Middle frontal gyrus (tissue), 1 donor: Measurements from ENCODE around the gene ITPR2.
"Not testable (repeated sequence)": the region's sequence is repeated elsewhere in the genome, so short reads cannot be mapped to it uniquely, and the experiment has no call there.

Experiments
- DNase-seq: peaks from one replicate; pipeline ENCODE4 v3.0.0-alpha.2; 2015; ENCODE audit warnings: low spot score; ENCODE audit errors: extremely low spot score

Gene ITPR2

GRCh38 chr12:26851031-26851809 is 18.2 kb upstream of the ITPR2 start:
- DNase-seq, result no peak

- DNase-seq, result no peak
These were observed 15.3 kb upstream of the ITPR2 start for GRCh38 chr12:26848156-26848825.

DNA sequence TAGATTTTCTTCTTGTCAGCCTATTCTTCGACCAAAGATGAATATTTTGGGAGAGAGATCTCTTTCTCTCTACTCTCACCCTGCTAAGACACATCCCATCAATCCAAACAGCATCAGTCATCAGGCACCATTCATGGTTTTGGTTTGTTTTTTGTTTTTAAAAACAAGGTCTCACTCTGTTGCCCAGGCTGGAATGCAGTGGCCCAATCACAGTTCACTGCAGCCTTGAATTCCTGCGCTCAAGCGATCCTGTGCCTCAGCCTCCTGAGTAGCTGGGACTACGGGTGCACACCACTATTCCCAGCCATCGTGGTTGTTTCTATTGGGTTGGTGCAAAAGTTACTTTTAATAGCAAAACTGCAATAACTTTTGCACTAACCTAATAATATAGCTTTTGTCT is 14.4 kb upstream of the ITPR2 start:
- DNase-seq, result no peak

DNA sequence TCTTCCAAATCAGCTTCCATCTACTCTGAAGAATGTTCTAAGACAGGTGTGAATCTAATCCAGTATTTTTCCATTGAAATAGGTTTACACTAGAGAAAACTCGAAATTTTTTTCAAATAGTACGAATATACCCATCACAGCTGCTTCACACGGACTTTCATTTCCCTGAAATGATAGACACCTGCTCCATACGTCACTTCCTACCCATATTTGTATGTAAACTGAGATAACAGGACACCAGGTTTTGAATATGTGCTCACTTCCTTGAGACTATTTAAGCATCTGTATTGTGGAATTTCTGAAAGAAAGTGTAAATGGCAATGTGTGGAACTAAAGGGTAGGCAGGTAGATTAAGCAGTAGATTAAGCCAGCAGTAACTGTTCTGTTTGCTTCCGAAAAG is 13.4 kb upstream of the ITPR2 start:
- DNase-seq, result no peak

DNA sequence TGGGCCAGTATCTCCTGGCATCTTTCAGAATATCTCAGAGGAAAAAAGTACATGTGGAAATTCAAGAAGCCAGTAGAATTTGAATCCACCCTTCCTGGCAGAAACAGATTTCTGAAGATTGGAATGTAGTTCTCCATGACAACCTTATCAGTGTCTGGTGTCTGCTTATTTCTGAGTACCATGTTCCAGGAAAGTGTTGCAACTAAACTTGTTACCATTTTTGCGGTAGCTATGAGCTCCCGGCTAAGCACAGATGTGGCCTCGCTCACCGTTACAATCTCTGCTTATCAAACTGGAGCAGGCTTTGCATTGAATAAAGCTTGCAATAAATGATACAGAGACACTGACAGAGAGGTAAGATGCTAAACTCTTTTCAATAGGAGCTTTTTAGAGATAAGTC is 13.0 kb upstream of the ITPR2 start:
- no peak for DNase-seq

DNA sequence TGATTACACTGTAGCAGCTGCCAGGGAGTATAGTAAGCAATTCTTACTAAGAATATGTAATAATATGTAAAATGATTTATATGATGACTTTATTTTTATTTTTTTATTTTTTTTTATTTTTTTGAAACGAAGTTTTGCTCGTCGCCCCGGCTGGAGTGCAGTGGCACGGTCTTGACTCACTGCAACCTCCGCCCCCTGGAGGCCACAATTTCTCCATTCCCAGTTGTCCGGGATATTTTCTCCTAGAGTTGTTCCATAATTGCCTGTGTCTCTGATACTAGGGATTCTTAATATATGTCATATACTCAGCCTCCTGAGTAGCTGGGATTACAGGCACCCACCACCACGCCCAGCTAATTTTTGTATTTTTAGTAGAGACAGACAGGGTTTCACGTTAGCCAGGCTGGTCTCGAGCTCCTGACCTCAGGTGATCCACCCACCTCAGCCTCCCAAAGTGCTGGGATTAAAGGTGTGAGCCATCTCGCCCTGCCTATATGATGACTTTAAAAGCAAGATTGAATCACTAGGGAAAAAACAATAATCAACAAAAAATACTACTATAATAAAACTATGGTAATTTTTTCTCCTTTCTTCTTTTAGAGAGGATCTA is 12.2 kb upstream of the ITPR2 start:
- DNase-seq, result no peak

DNA sequence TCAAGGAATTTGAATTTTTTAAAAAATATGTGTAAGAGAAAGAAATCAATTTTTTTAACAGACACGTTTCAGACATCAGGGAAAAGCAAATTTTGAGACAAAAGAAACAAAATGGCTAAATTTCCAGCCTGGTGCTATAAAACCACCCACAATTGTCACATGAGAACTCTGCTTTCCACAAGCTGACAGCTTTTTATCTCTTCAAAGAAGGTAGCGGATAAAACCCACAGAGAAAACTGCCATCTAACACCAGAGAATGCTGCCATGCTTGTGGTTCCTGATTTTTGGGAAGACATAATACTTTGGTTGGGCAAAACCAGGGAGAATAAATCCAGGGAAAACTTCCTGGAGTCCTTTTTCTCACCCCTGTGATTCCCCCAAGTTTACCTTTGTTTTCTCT is 10.3 kb upstream of the ITPR2 start:
- DNase-seq, result no peak

GRCh38 chr12:26841085-26841484 is 8.1 kb upstream of the ITPR2 start:
- no peak for DNase-seq

DNA sequence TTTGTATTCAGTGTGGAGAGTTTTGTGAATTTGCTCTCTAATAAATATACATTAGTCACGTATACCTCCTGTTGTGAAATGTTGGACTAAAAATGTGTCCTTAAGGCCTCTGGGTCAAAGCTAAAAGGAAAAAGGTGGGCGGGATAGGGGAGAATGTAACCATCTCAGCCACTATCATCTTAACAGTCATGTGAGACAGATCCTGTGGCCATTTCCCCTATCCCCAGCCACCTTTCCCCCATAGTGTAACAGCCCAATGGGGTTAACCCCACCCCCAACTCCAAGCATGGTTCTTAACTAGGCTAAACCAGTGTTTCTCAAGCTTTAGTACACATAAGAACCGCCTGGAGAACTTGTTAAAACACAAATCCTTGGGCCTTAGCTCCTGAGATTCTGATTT is 6.5 kb upstream of the ITPR2 start:
- DNase-seq, result no peak

- DNase-seq, result no peak
These were observed 6.0 kb upstream of the ITPR2 start for GRCh38 chr12:26838888-26839416.

- no peak for DNase-seq
These were observed 3.2 kb upstream of the ITPR2 start for GRCh38 chr12:26836201-26836600.

- DNase-seq, result not testable (repeated sequence)
These were observed 1.6 kb upstream of the ITPR2 start for GRCh38 chr12:26834503-26835060.

DNA sequence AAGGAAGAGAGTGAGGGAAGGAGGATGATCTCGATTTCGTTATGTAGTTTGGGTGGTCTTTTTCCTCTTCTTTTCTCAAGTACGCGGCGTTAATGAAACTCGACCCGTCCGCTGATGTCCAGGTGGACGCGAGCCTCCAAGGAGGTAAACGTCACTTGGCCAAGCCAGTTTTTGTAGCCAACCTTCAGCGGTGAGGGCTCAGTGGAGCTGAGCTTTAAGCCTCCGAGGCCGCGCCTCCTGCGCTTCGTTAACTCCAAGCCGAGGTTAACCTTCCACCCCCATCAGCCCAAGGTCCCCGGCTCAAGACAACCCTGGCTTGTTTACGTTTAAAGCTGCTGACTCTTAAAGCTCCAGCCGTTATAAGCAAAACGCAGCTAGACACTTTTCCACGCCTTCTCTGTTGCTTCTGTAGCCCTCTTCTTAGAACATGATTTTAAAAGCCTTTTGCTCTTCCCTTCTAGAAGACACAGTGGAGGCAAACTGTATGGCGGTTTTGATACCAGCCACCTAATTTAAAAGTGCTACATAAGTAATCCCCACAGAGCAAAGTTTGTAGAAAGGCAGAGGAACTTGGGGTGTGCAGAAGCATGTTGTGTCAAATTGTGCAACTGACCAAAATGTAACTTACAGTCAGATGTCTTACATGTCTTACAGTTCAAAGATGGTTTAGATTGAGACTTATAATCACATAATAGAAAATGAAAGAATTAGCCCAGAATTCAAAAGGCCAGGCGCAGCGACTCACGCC is 923 bp upstream of the ITPR2 start:
- no peak for DNase-seq

DNA sequence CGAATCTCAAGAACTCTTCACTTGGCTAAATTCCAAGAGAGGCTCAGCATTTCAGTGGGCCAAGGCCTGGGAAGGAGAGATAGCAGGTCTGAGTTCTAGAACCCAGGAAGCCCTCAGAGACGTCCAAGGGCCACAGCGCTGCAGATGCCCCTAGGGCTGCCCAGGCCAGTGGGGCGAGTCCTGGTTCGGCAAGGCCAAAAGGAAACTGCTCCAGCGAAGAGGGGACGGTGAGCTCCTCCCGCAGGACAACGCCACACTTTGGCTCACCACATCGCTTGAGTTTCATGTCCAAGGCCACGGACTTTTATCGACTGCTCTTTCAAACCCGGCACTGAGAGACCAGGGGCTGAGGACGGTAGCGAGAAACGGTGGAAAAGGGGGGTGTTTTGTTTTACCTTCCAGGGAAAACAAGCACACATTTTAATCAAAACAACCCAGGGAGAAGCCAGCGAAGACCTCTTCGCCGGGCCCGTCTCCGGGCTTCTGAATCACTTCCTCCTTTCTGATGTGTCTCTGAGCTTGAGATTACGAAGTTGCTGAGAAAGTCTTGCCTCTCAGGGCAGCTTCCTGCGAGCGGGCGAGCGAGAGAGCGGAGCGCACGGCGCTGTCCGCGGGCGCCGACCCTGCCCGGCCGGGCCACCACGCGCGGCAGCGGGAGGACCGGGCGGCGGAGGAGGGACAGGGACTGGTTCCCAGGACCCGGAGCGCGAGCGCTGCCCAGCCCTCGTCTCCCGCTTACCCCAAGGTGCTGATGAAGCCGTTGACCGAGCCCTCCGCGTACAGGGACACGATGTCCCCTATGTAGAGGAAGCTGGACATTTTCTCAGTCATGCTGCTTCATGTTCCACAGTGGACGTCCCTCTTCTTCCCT is 808 bp downstream of the ITPR2 start:
- no peak for DNase-seq

GRCh38 chr12:26830783-26831551 is 2.0 kb downstream of the ITPR2 start:
- no peak for DNase-seq

- DNase-seq, result no peak
These were observed 2.6 kb downstream of the ITPR2 start for GRCh38 chr12:26830363-26830762.

- DNase-seq, result no peak
These were observed 4.5 kb downstream of the ITPR2 start for GRCh38 chr12:26828280-26829073.

DNA sequence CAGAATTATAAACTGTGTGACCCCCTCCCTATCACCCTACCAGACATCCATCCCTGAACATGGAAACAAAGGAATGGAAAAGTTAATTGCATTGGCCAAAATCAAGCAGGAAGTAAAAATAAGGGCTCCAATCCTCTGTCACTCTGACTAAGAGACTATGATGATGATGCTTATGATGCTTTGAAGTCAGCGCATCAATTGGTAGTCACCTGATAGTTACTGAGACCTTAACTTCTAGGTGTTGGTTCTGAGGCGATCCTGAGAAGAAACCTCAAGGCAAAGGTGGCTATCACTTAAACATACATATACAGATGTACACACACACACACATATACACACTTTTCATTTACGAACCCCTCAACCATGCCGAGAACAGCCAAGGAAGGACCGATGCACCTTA is 6.6 kb downstream of the ITPR2 start:
- DNase-seq, result no peak
